SJCRH30 (cell line): Measurements from ENCODE around the gene VANGL2. TPM values are rescaled to one million over a fixed set of nuclear protein-coding genes. Genes with fewer than 3 reads are reported as not detected.

Experiments
- DNase-seq, 2 experiments: peaks; one replicate each; pipeline ENCODE4 v3.0.0-alpha.2; 2015 to 2020
- H3K27ac ChIP-seq: fragments of 250-450 bp; sonication (Bioruptor Pico); 2 replicates; pipeline ENCODE4 v1.5.1; 2020; ENCODE audit warnings: mild to moderate bottlenecking, moderate library complexity
- H3K27me3 ChIP-seq: fragments of 250-450 bp; sonication (Bioruptor Pico); 2 replicates; pipeline ENCODE4 v1.5.1; 2020; ENCODE audit warnings: mild to moderate bottlenecking, moderate library complexity
- H3K36me3 ChIP-seq: fragments of 250-450 bp; sonication (Bioruptor Pico); 2 replicates; pipeline ENCODE4 v1.5.1; 2020; ENCODE audit warnings: mild to moderate bottlenecking, moderate library complexity
- H3K4me1 ChIP-seq: fragments of 250-450 bp; sonication (Bioruptor Pico); 2 replicates; pipeline ENCODE4 v1.5.1; 2020; ENCODE audit warnings: mild to moderate bottlenecking, moderate library complexity
- H3K4me3 ChIP-seq: fragments of 250-450 bp; sonication (Bioruptor Pico); 2 replicates; pipeline ENCODE4 v1.5.1; 2020; ENCODE audit warnings: mild to moderate bottlenecking, moderate library complexity
- H3K9me3 ChIP-seq: fragments of 250-450 bp; sonication (Bioruptor Pico); replicated peaks from 2 replicates; pipeline ENCODE4 v1.5.1; 2020; ENCODE audit warnings: mild to moderate bottlenecking, moderate library complexity
- total RNA-seq: library from RNA; depleted of rRNA; stranded (reverse); fragments of >200 nt; shearing (Covaris generic); gene quantifications from 2 replicates; pipeline ENCODE4 v1.2.3, GENCODE V29; 2014

The VANGL2 gene
- total RNA-seq, 1 experiment from 2014 or later: 12.8 TPM

- Histone ChIP-seq H3K4me1 (peaks cover 22% of the 10 kb centered on the region), H3K27ac (no peak overlapping the region), H3K4me3 (no peak overlapping the region), H3K9me3 (no peaks in the 10 kb centered on the region), H3K36me3 (no peaks in the 10 kb centered on the region), H3K27me3 (no peaks in the 10 kb centered on the region)
- DNase-seq: no peak
These were observed 7.8 kb downstream of the VANGL2 start for GRCh38 chr1:160407839-160408801.

- Histone ChIP-seq H3K4me3 (no peak overlapping the region), H3K36me3 (no peaks in the 10 kb centered on the region), H3K27me3 (no peaks in the 10 kb centered on the region), H3K27ac (no peak overlapping the region), H3K9me3 (no peaks in the 10 kb centered on the region), H3K4me1 (peaks cover 22% of the 10 kb centered on the region)
- DNase-seq: no peak
These were observed 8.5 kb downstream of the VANGL2 start for GRCh38 chr1:160408864-160409263.

GRCh38 chr1:160409486-160409885 is 9.1 kb downstream of the VANGL2 start:
- no peak overlapping the region for H3K4me3 ChIP-seq
- H3K4me1 ChIP-seq: peaks cover 22% of the 10 kb centered on the region
- H3K27ac ChIP-seq: no peak overlapping the region
- H3K36me3 ChIP-seq: no peaks in the 10 kb centered on the region
- no peaks in the 10 kb centered on the region for H3K9me3 ChIP-seq
- DNase-seq: no peak
- H3K27me3 ChIP-seq: no peaks in the 10 kb centered on the region

- peaks cover 16% of the 10 kb centered on the region for H3K4me1 ChIP-seq
- no peaks in the 10 kb centered on the region for H3K27me3 ChIP-seq
- no peak overlapping the region for H3K4me3 ChIP-seq
- H3K9me3 ChIP-seq: no peaks in the 10 kb centered on the region
- DNase-seq: peak; percentile 31 to 38
- no peaks in the 10 kb centered on the region for H3K36me3 ChIP-seq
- H3K27ac ChIP-seq: no peak overlapping the region
These were observed 10.1 kb downstream of the VANGL2 start for GRCh38 chr1:160410406-160411005.

GRCh38 chr1:160411271-160412027 is 11.1 kb downstream of the VANGL2 start:
- DNase-seq: no peak
- Histone ChIP-seq H3K27me3 (no peaks in the 10 kb centered on the region), H3K9me3 (no peaks in the 10 kb centered on the region), H3K4me1 (peaks cover 12% of the 10 kb centered on the region), H3K36me3 (no peaks in the 10 kb centered on the region), H3K4me3 (no peak overlapping the region), H3K27ac (no peak overlapping the region)

GRCh38 chr1:160412028-160412362 is 11.6 kb downstream of the VANGL2 start:
- Histone ChIP-seq H3K9me3 (no peaks in the 10 kb centered on the region), H3K27me3 (no peaks in the 10 kb centered on the region), H3K4me3 (no peak overlapping the region), H3K4me1 (peaks cover 12% of the 10 kb centered on the region), H3K36me3 (no peaks in the 10 kb centered on the region), H3K27ac (no peak overlapping the region)
- DNase-seq: no peak

- H3K27ac ChIP-seq: no peak overlapping the region
- H3K27me3 ChIP-seq: no peaks in the 10 kb centered on the region
- H3K4me1 ChIP-seq: peaks cover 12% of the 10 kb centered on the region
- no peak for DNase-seq
- H3K4me3 ChIP-seq: no peak overlapping the region
- no peaks in the 10 kb centered on the region for H3K36me3 ChIP-seq
- no peaks in the 10 kb centered on the region for H3K9me3 ChIP-seq
These were observed 13.4 kb downstream of the VANGL2 start for GRCh38 chr1:160413716-160414115.

GRCh38 chr1:160414881-160415280 is 14.5 kb downstream of the VANGL2 start:
- H3K4me1 ChIP-seq: peaks cover 12% of the 10 kb centered on the region
- DNase-seq: no peak
- no peaks in the 10 kb centered on the region for H3K36me3 ChIP-seq
- H3K27ac ChIP-seq: no peak overlapping the region
- no peak overlapping the region for H3K4me3 ChIP-seq
- no peaks in the 10 kb centered on the region for H3K9me3 ChIP-seq
- no peaks in the 10 kb centered on the region for H3K27me3 ChIP-seq

- H3K4me3 ChIP-seq: no peak overlapping the region
- no peaks in the 10 kb centered on the region for H3K27me3 ChIP-seq
- peaks cover 6% of the 10 kb centered on the region for H3K4me1 ChIP-seq
- no peaks in the 10 kb centered on the region for H3K36me3 ChIP-seq
- no peak overlapping the region for H3K27ac ChIP-seq
- DNase-seq: no peak
- H3K9me3 ChIP-seq: no peaks in the 10 kb centered on the region
These were observed 15.4 kb downstream of the VANGL2 start for GRCh38 chr1:160415696-160416290.

- peak; percentile 33 to 50 for DNase-seq
- Histone ChIP-seq H3K4me3 (no peak overlapping the region), H3K27ac (no peak overlapping the region), H3K4me1 (no peaks in the 10 kb centered on the region), H3K27me3 (no peaks in the 10 kb centered on the region), H3K36me3 (no peaks in the 10 kb centered on the region), H3K9me3 (no peaks in the 10 kb centered on the region)
These were observed 16.0 kb downstream of the VANGL2 start for GRCh38 chr1:160416369-160416768.

GRCh38 chr1:160418483-160418882 is 18.1 kb downstream of the VANGL2 start:
- Histone ChIP-seq H3K4me3 (no peak overlapping the region), H3K27ac (no peak overlapping the region), H3K36me3 (no peaks in the 10 kb centered on the region), H3K4me1 (no peaks in the 10 kb centered on the region), H3K27me3 (no peaks in the 10 kb centered on the region), H3K9me3 (no peaks in the 10 kb centered on the region)
- no peak for DNase-seq

GRCh38 chr1:160419150-160419837 is 18.9 kb downstream of the VANGL2 start:
- DNase-seq: no peak
- no peaks in the 10 kb centered on the region for H3K4me1 ChIP-seq
- no peaks in the 10 kb centered on the region for H3K27me3 ChIP-seq
- H3K9me3 ChIP-seq: no peaks in the 10 kb centered on the region
- H3K4me3 ChIP-seq: no peak overlapping the region
- H3K36me3 ChIP-seq: no peaks in the 10 kb centered on the region
- no peak overlapping the region for H3K27ac ChIP-seq

- no peak overlapping the region for H3K27ac ChIP-seq
- no peaks in the 10 kb centered on the region for H3K9me3 ChIP-seq
- H3K27me3 ChIP-seq: no peaks in the 10 kb centered on the region
- no peak overlapping the region for H3K4me3 ChIP-seq
- DNase-seq: no peak
- no peaks in the 10 kb centered on the region for H3K4me1 ChIP-seq
- 0 out of 2 replicates have a peak, but pooled peaks cover under 1% of the 10 kb centered on the region for H3K36me3 ChIP-seq
These were observed 19.4 kb downstream of the VANGL2 start for GRCh38 chr1:160419838-160420169.
